ENCODE results near the gene PTN.

- TF ChIP-seq CTCF (IDR thresholded peaks at IDR 0.05) (no peak), POLR2A (IDR thresholded peaks at IDR 0.05) (no peak)
These were observed 39.4 kb downstream of the PTN start for GRCh38 chr7:137304165-137304564.

Measured in adrenal gland (tissue), 5 donors.